ENCODE measurements around the gene CDC20B.

Gene CDC20B

DNA sequence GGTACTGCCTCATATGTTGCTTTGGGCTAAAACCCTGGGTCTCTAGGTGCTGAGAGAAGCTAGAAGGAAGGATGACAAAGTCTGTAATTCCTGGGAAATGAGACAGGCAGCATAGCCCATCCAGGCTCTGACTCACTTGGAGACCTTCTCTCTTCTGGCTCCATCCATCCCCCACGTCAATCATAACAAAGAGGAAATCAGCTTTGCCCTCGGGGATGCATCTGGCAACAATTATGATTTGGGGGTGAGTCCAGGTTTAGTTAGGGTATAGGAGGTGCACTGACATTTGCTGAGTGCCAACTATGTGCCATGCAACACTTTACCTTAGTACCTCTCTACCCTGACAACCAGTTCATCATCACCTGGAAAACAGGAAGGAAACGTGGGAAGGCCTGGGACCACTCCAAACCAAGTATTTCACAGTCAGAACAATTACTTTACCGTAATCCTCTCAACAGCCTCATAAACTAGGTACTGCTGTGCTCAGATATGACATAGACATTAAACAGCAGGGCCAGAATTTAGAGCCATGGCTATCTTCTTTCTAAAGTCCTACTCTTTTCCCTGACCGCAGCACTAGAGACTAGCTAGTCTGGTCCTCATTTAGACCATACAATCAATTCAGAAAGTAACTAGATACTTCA is 109.6 kb downstream of the CDC20B start:
- no peaks in the 10 kb centered on the region for H3K27me3 ChIP-seq (ENCODE audit: insufficient read depth, low read length)
- no peak overlapping the region for H3K4me3 ChIP-seq (ENCODE audit: low read length)
- no peaks in the 10 kb centered on the region for H3K36me3 ChIP-seq (ENCODE audit: insufficient read depth, low read length)
- H3K27ac ChIP-seq (ENCODE audit: low read depth, low read length), result no peak overlapping the region
- no peak overlapping the region for H3K9ac ChIP-seq (ENCODE audit: low read depth, low read length)
- no peaks in the 10 kb centered on the region for H3K4me1 ChIP-seq (ENCODE audit: insufficient read depth, low read length)
- H3K9me3 ChIP-seq (ENCODE audit: insufficient read depth, low read depth, low read length), result 0 out of 2 replicates have a peak, but pooled peaks cover 6% of the 10 kb centered on the region
- WGBS, result 93% methylated on average over 5 of the region's 5 CpGs
